HepG2 (cell line): ENCODE measurements around the gene AP2A2. TPM values are rescaled to one million over a fixed set of nuclear protein-coding genes. Genes with fewer than 3 reads are reported as not detected.

Experiments used
- ATAC-seq: fragments of 200-7000 bp; cut with Tn5 transposase; 3 replicates; pipeline ENCODE4 v1.9.1; 2020; ENCODE audit warnings: mild to moderate bottlenecking, moderate library complexity
- BruUV-seq: library from RNA; stranded (reverse); fragments of 400-500 nt; replicated peaks from 2 replicates; lab custom pipeline; 2021; lab: Mats Ljungman, UMichigan
- CTCF ChIA-PET: fragments of 300-600 bp; formaldehyde crosslinking; extraction: SDS; loops from one replicate; lab custom pipeline; 2021; ENCODE audit warnings: low total read pairs, inconsistent platforms, low intra/inter-chr PET ratio; lab: Yijun Ruan, JAX
- POLR2A ChIA-PET: fragments of 350-600 bp; sonication (Branson Sonifier 250); formaldehyde crosslinking; loops from one replicate; lab custom pipeline; 2020; ENCODE audit warnings: antibody characterized with exemption, inconsistent platforms; lab: Yijun Ruan, JAX
- DNase-seq: peaks from one replicate; pipeline ENCODE4 v3.0.0-alpha.2; 2015; ENCODE audit warnings: low spot score
- FAIRE-seq: peaks from 3 replicates; lab custom pipeline; 2011; peaks lifted over from hg19 to GRCh38; lab: Jason Lieb, UNC
- H2AFZ ChIP-seq: one replicate; pipeline ENCODE4 v1.6.1; 2011; ENCODE audit warnings: low read length, inconsistent platforms
- H3K27ac ChIP-seq: fragments of 300-600 bp; 3 replicates; pipeline ENCODE4 v1.8.0; 2011; ENCODE audit warnings: mixed run types, mild to moderate bottlenecking, mixed read lengths, low read length, inconsistent platforms; ENCODE audit not compliant: insufficient read depth; ENCODE audit errors: extremely low read length
- H3K27me3 ChIP-seq, 2 experiments: fragments of 200-600 bp in 1 of 2; 2 replicates in 1 of 2; 3 replicates in 1 of 2; pipeline versions ENCODE4 v1.6.0 to v1.8.0; 2011; ENCODE audit warnings: low read length in 2 of 2, mild to moderate bottlenecking in 2 of 2, moderate library complexity in 2 of 2, inconsistent platforms in 1 of 2; ENCODE audit not compliant: insufficient read depth in 2 of 2, control insufficient read depth in 1 of 2
- H3K36me3 ChIP-seq, 2 experiments: fragments of 200-600 bp in 1 of 2; replicated peaks in 1 of 2; 2 replicates in 1 of 2; 3 replicates in 1 of 2; pipeline versions ENCODE4 v1.5.1 to v1.8.0; 2011; ENCODE audit warnings: low read length in 2 of 2, inconsistent platforms in 1 of 2; ENCODE audit not compliant: insufficient read depth in 2 of 2, control insufficient read depth in 1 of 2
- H3K4me1 ChIP-seq: 2 replicates; pipeline ENCODE4 v1.5.1; 2012; ENCODE audit warnings: low read length, inconsistent platforms; ENCODE audit not compliant: insufficient read depth
- H3K4me2 ChIP-seq: 2 replicates; pipeline ENCODE4 v1.6.0; 2011; ENCODE audit warnings: low read depth, low read length, inconsistent platforms
- H3K4me3 ChIP-seq, 3 experiments: fragments of 200-600 bp in 1 of 3; sonication (generic), shearing (Covaris generic) in 1 of 3; replicated peaks in 1 of 3; 2 replicates each; pipeline ENCODE4 v1.5.1; 2011 to 2016; ENCODE audit warnings: low read length in 3 of 3, inconsistent platforms in 2 of 3, low read depth in 2 of 3, mild to moderate bottlenecking in 2 of 3, control low read depth in 1 of 3, mixed read lengths in 1 of 3; ENCODE audit not compliant: insufficient read depth in 1 of 3
- H3K79me2 ChIP-seq: one replicate; pipeline ENCODE4 v1.6.1; 2011; ENCODE audit warnings: low read length, inconsistent platforms; ENCODE audit not compliant: insufficient read depth
- H3K9ac ChIP-seq: 2 replicates; pipeline ENCODE4 v1.6.0; 2011; ENCODE audit warnings: mild to moderate bottlenecking, low read depth, low read length, inconsistent platforms; ENCODE audit not compliant: insufficient read depth
- H3K9me3 ChIP-seq: 2 replicates; pipeline ENCODE4 v1.5.1; 2012; ENCODE audit warnings: mild to moderate bottlenecking, low read length
- H4K20me1 ChIP-seq: 2 replicates; pipeline ENCODE4 v1.6.0; 2011; ENCODE audit warnings: inconsistent platforms, mild to moderate bottlenecking, low read length, moderate library complexity; ENCODE audit not compliant: insufficient read depth
- AGO2 ChIP-seq: fragments of 200-400 bp; formaldehyde crosslinking; optimal IDR thresholded peaks from 2 replicates; pipeline ENCODE3; 2017; ENCODE audit warnings: mild to moderate bottlenecking, low read depth, low read length, moderate library complexity
- CTCF ChIP-seq: sonication (generic); formaldehyde crosslinking; IDR thresholded peaks from 2 replicates; pipeline ENCODE4 v1.5.0; 2020; ENCODE audit warnings: mild to moderate bottlenecking, missing genetic modification reagents, moderate library complexity
- KLF11 ChIP-seq: IDR thresholded peaks from 2 replicates; pipeline ENCODE4 v1.6.1; 2016; ENCODE audit warnings: missing compliant biosample characterization
- KMT2A ChIP-seq: sonication (generic); formaldehyde crosslinking; IDR thresholded peaks from 2 replicates; pipeline ENCODE4 v1.4.0; 2020; ENCODE audit warnings: missing genetic modification reagents
- NR2F6 ChIP-seq, 2 experiments: IDR thresholded peaks; 2 replicates each; pipeline ENCODE4 v1.6.1; 2016; ENCODE audit warnings: antibody characterized with exemption in 1 of 2, mild to moderate bottlenecking in 1 of 2
- STAG1 ChIP-seq: sonication (generic); formaldehyde crosslinking; IDR thresholded peaks from 2 replicates; pipeline ENCODE4 v1.4.0; 2020; ENCODE audit warnings: missing genetic modification reagents
- ZNF496 ChIP-seq: sonication (generic); formaldehyde crosslinking; IDR thresholded peaks from 2 replicates; pipeline ENCODE4 v1.8.1; 2023; ENCODE audit warnings: mild to moderate bottlenecking, moderate library complexity, missing genetic modification reagents; ENCODE audit not compliant: insufficient replicate concordance
- WGBS: methylation state at CpG from one replicate; pipeline ENCODE4 v1.1.6; 2017; ENCODE audit warnings: low lambda C conversion rate; 5-methylcytosine and 5-hydroxymethylcytosine counted together
- in situ Hi-C: cut with HindIII; loops from 2 replicates; pipeline ENCODE4 v1.10.0; 2017; ENCODE audit warnings: low pct_unique_long_range_greater_than_20kb; ENCODE audit not compliant: extremely low pct_ligation_motif_present
- intact Hi-C: fragments of 100-400 bp; cut with micrococcal nuclease; formaldehyde crosslinking; loops from one replicate; pipeline ENCODE4 v1.10.0; 2022; ENCODE audit not compliant: unreplicated experiment
- polyA plus RNA-seq, 8 experiments: library from polyadenylated mRNA; depleted of rRNA in 3 of 8; stranded (reverse) in 7 of 8; unstranded in 1 of 8; fragments of >200 nt; fragmentation: Illumina TruSeq in 4 of 8; extraction: Trizol in 4 of 8; gene quantifications; 2 replicates each; pipeline versions ENCODE4 v1.2.1 to v1.2.3, GENCODE V29; 2011 to 2016; ENCODE audit warnings: low read depth in 4 of 8, missing spikeins in 1 of 8, mixed read lengths in 1 of 8; ENCODE audit not compliant: insufficient read depth in 1 of 8
- total RNA-seq, 5 experiments: library from RNA; depleted of rRNA; stranded (reverse); fragments of >200 nt; fragmentation: Illumina TruSeq; extraction: Trizol; gene quantifications; 2 replicates each; pipeline ENCODE4 v1.2.3, GENCODE V29; 2016; ENCODE audit warnings: low read depth in 1 of 5
- TF ChIP-seq, protein P1 (sequence below): sonication (generic); formaldehyde crosslinking; IDR thresholded peaks from 2 replicates; pipeline ENCODE4 v1.5.1; 2020; ENCODE audit warnings: mild to moderate bottlenecking, missing genetic modification reagents, moderate library complexity

Gene AP2A2
- total and polyA plus RNA-seq, 2 of the 13 experiments (the other 11 are each of a cell fraction or from before 2014, with no cell fraction given), result 25.7 to 75.7 TPM

DNA sequence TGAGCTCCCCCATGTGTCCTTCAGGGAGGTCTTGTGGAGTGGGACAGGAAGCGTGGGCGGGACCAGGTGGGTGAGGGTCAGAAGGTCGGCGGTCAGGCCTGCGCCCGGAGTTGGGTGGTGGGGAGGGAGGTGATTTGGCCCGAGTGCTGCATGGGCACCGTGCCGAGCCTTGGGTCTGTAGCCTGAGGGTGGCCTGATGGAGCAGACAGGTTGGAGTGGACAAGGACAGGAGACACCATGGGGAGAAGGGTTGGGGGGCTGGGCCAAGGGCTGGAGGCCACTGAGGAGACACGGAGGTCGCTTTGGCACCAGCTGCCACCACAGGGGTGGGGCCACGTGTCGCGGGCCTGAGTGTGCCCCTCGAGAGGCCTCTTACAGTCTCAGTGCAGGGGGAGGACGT is 53.1 kb downstream of the AP2A2 start:
- H3K27ac ChIP-seq, result no peak overlapping the region
- no peak overlapping the region for H3K4me3 ChIP-seq
- intact Hi-C loops, result no loop called here
- ChIA-PET CTCF (no interaction called here), POLR2A (no interaction called here)
- no peaks in the 10 kb centered on the region for H3K27me3 ChIP-seq
- H3K4me2 ChIP-seq, result no peak overlapping the region
- no peaks in the 10 kb centered on the region for H3K9me3 ChIP-seq
- no peak overlapping the region for H2AFZ ChIP-seq
- no TSS peak for BruUV-seq
- DNase-seq (no peak), FAIRE-seq (no peak), ATAC-seq (no peak)
- 0 out of 2 replicates have a peak, but pooled peaks cover 3% of the 10 kb centered on the region for H4K20me1 ChIP-seq
- H3K36me3 ChIP-seq, result peaks cover 33 to 63% of the 10 kb centered on the region in 2 experiments
- H3K4me1 ChIP-seq, result no peaks in the 10 kb centered on the region
- H3K9ac ChIP-seq, result no peak overlapping the region
- in situ Hi-C loops, result no loop called here
- TF ChIP-seq ZNF496 (CRISPR knock-in tag), result no peak
- no peak for TF ChIP-seq KMT2A (CRISPR knock-in tag)
- TF ChIP-seq AGO2, result peak; percentile 32
- TF ChIP-seq NR2F6 (IDR thresholded peaks at IDR 0.05), result no peak
- TF ChIP-seq NR2F6 (CRISPR knock-in tag; IDR thresholded peaks at IDR 0.05), result no peak
- no peak for TF ChIP-seq KLF11
- WGBS, result 98% methylated on average over 9 of the region's 16 CpGs
- no peaks in the 10 kb centered on the region for H3K79me2 ChIP-seq

DNA sequence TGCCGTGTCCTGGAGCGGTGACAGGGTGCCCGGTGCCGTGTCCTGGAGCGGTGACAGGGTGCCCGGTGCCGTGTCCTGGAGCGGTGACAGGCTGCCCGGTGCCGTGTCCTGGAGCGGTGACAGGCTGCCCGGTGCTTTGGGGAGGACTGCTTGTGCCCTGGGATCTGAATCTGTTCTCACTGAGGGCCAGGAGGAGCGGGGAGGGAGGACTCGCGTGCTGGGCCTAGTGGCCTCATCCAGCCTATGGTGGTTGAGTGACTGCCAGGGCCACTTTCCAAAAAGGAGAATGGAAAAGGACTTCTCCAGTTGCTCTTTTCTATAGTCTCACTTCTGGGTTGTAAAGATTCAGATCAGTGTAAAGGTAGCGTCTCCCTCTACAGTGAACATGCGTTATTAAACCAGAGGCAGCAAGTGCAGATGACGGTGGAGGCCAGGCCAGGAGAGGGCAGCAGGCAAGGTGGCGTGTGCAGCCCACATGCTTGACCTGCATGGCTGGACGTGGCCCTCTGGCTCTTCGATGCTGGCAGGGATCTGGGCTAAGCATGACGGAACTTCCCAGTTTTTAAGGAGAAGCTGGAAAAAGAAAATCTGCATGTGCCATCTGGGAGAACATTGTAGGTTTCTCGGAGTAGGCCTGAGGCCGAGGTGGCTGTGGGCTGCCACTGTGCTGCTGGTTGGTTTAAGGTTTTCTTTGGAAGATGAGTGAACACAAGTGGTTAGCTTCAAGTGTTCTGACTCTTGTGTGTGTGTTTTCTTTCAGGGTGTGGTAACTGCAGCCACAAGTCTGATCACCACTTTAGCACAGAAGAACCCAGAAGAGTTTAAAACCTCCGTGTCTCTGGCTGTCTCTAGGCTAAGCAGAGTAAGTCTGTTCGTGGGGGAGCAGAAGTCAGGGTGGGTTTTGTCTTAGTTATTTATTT is 55.0 kb downstream of the AP2A2 start:
- H3K27me3 ChIP-seq, result no peaks in the 10 kb centered on the region
- peaks cover 41 to 71% of the 10 kb centered on the region in 2 experiments for H3K36me3 ChIP-seq
- FAIRE-seq (no peak), DNase-seq (no peak), ATAC-seq (0 out of 3 replicates have a peak, but pooled peaks have one; percentile 27)
- H3K4me2 ChIP-seq, result no peak overlapping the region
- no TSS peak for BruUV-seq
- H4K20me1 ChIP-seq, result no peaks in the 10 kb centered on the region; the same call in 1 of the 2 replicates
- in situ Hi-C loops, result no loop called here
- WGBS, result 98% methylated on average over 19 of the region's 26 CpGs
- intact Hi-C loops, result no loop called here
- no peaks in the 10 kb centered on the region for H3K4me1 ChIP-seq
- H3K27ac ChIP-seq, result no peak overlapping the region
- no peak overlapping the region for H2AFZ ChIP-seq
- no peaks in the 10 kb centered on the region for H3K79me2 ChIP-seq
- no peak overlapping the region for H3K4me3 ChIP-seq
- H3K9me3 ChIP-seq, result no peaks in the 10 kb centered on the region
- CTCF ChIA-PET, result no interaction called here
- POLR2A ChIA-PET, result no interaction called here
- H3K9ac ChIP-seq, result no peak overlapping the region
- TF ChIP-seq, protein P1, sequence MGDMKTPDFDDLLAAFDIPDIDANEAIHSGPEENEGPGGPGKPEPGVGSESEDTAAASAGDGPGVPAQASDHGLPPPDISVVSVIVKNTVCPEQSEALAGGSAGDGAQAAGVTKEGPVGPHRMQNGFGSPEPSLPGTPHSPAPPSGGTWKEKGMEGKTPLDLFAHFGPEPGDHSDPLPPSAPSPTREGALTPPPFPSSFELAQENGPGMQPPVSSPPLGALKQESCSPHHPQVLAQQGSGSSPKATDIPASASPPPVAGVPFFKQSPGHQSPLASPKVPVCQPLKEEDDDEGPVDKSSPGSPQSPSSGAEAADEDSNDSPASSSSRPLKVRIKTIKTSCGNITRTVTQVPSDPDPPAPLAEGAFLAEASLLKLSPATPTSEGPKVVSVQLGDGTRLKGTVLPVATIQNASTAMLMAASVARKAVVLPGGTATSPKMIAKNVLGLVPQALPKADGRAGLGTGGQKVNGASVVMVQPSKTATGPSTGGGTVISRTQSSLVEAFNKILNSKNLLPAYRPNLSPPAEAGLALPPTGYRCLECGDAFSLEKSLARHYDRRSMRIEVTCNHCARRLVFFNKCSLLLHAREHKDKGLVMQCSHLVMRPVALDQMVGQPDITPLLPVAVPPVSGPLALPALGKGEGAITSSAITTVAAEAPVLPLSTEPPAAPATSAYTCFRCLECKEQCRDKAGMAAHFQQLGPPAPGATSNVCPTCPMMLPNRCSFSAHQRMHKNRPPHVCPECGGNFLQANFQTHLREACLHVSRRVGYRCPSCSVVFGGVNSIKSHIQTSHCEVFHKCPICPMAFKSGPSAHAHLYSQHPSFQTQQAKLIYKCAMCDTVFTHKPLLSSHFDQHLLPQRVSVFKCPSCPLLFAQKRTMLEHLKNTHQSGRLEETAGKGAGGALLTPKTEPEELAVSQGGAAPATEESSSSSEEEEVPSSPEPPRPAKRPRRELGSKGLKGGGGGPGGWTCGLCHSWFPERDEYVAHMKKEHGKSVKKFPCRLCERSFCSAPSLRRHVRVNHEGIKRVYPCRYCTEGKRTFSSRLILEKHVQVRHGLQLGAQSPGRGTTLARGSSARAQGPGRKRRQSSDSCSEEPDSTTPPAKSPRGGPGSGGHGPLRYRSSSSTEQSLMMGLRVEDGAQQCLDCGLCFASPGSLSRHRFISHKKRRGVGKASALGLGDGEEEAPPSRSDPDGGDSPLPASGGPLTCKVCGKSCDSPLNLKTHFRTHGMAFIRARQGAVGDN (CRISPR knock-in tag), result peak; percentile 48
- TF ChIP-seq STAG1 (peak; percentile 31; the same call in 1 of the 2 replicates), CTCF (CRISPR knock-in tag) (peak; percentile 33)
